Measurements from ENCODE around the gene RAB3A. TPM values are rescaled to one million over a fixed set of nuclear protein-coding genes. Genes with fewer than 3 reads are reported as not detected.

The RAB3A gene
- total RNA-seq, 1 donor from 2014 or later = 3.2 TPM

GRCh38 chr19:18226956-18227780 is 23.3 kb upstream of the RAB3A start:
- no peak overlapping the region for H3K27ac Mint-ChIP-seq (ENCODE audit: unreplicated experiment)
- no peaks in the 10 kb centered on the region for H3K36me3 Mint-ChIP-seq (ENCODE audit: unreplicated experiment)
- no peaks in the 10 kb centered on the region for H3K9me3 Mint-ChIP-seq (ENCODE audit: unreplicated experiment)
- no peak overlapping the region for H3K4me3 Mint-ChIP-seq (ENCODE audit: unreplicated experiment)
- TF ChIP-seq CTCF (IDR thresholded peaks at IDR 0.05) = no peak
- H3K27me3 Mint-ChIP-seq (ENCODE audit: unreplicated experiment) = peaks cover 2% of the 10 kb centered on the region
- H3K4me1 Mint-ChIP-seq (ENCODE audit: unreplicated experiment) = peaks cover 32% of the 10 kb centered on the region
- DNase-seq (ENCODE audit: extremely low spot score, unreplicated experiment) = no peak

GRCh38 chr19:18225702-18226468 is 22.0 kb upstream of the RAB3A start, which contains the start of gene PDE4C:
Gene PDE4C, minus strand, starts transcription at chr19:18226438. Its CDS starts 23 bp downstream, at chr19:18226415.
- H3K4me3 Mint-ChIP-seq (ENCODE audit: unreplicated experiment) = peak within 1 kb of the TSS; percentile 79
- H3K9me3 Mint-ChIP-seq (ENCODE audit: unreplicated experiment) = no peaks in the 10 kb centered on the region
- H3K36me3 Mint-ChIP-seq (ENCODE audit: unreplicated experiment) = no peaks in the 10 kb centered on the region
- H3K4me1 Mint-ChIP-seq (ENCODE audit: unreplicated experiment) = peaks cover 23% of the 10 kb centered on the region
- DNase-seq (ENCODE audit: extremely low spot score, unreplicated experiment) = no peak
- TF ChIP-seq CTCF (IDR thresholded peaks at IDR 0.05) = no peak
- H3K27me3 Mint-ChIP-seq (ENCODE audit: unreplicated experiment) = peaks cover 5% of the 10 kb centered on the region
- peak within 1 kb of the TSS; percentile 76 for H3K27ac Mint-ChIP-seq (ENCODE audit: unreplicated experiment)

DNA sequence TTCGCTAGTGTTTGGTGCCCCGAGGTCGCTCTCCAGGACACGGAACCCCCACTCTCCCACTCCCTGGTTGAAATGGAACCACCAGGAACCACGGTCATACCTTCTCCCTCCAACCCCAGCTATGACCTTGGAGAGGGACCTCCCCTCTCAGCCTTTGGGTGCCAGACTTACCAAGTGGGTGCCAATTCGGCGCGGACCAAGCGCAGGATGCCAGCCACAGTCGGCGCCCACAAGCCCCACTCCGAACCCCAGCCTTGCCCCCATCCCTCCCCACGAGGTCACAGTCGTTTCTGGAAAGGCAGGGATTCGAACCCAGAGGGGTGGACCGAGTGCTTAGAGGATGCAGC is 21.5 kb upstream of the RAB3A start:
- H3K27me3 Mint-ChIP-seq (ENCODE audit: unreplicated experiment) = peaks cover 9% of the 10 kb centered on the region

DNA sequence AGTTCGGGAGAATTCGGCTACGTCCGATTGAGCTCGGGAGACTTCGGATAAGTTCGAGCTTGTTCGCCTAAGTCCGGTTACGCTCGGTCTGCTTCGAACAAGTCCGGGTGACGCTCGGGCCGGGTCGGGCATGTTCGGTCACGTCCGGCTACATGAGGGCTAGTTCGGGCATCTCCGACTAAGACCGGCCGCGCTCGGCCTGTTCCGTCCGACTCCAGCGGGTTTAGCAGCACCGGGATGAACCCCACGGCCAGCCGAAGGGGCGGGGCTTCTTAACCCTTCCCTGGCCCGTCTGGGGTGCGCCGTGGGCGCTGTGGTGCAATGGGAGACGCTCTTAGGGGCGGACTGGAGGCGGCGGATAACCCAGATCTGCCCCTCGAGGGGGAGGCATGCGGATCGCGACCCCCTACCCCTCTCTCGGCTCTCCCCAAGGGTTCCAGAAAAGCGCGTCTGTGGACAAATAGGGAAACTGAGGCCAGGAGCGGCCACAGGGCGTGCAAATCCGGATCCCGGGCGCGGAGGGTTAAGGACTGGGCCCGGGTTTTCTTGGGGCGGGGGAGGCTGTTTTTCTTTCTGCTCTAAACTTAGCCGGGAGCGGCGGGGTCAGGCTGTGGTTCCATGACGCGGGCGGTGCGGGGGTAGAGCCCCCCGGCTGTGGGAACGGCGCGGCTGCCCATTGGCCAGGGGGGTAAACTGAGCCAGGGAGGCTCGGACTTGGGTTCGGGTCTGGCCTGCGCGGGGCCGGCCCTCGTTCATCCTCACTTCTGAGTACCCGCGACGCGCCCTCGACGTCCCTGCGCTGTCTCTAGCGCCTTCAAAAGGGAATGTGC is 20.9 kb upstream of the RAB3A start:
- TF ChIP-seq CTCF (IDR thresholded peaks at IDR 0.05) = no peak
- Mint-ChIP-seq H3K4me1 (ENCODE audit: unreplicated experiment) (peaks cover 19% of the 10 kb centered on the region), H3K4me3 (ENCODE audit: unreplicated experiment) (peak overlapping the region; percentile 79), H3K27ac (ENCODE audit: unreplicated experiment) (peak overlapping the region; percentile 76), H3K9me3 (ENCODE audit: unreplicated experiment) (no peaks in the 10 kb centered on the region), H3K27me3 (ENCODE audit: unreplicated experiment) (peaks cover 12% of the 10 kb centered on the region), H3K36me3 (ENCODE audit: unreplicated experiment) (no peaks in the 10 kb centered on the region)
- DNase-seq (ENCODE audit: extremely low spot score, unreplicated experiment) = peak; percentile 100

More for the DNA sequence above, 21.5 kb upstream of the RAB3A start:
- peaks cover 19% of the 10 kb centered on the region for H3K4me1 Mint-ChIP-seq (ENCODE audit: unreplicated experiment)
- peak overlapping the region; percentile 76 for H3K27ac Mint-ChIP-seq (ENCODE audit: unreplicated experiment)
- H3K36me3 Mint-ChIP-seq (ENCODE audit: unreplicated experiment) = no peaks in the 10 kb centered on the region
- DNase-seq (ENCODE audit: extremely low spot score, unreplicated experiment) = no peak
- TF ChIP-seq CTCF (IDR thresholded peaks at IDR 0.05) = no peak
- peak overlapping the region; percentile 79 for H3K4me3 Mint-ChIP-seq (ENCODE audit: unreplicated experiment)
- no peaks in the 10 kb centered on the region for H3K9me3 Mint-ChIP-seq (ENCODE audit: unreplicated experiment)

Data from osteocyte (in vitro differentiated cells).